GM21717 (cell line): ENCODE results near the gene CHAD.
"Not testable (repeated sequence)": the region's sequence is repeated elsewhere in the genome, so short reads cannot be mapped to it uniquely, and the experiment has no call there.

Experiments
- ATAC-seq: cut with Tn5 transposase; IDR thresholded peaks from one replicate; pipeline ENCODE4 v1.9.1; 2021; ENCODE audit warnings: mild to moderate bottlenecking, moderate library complexity; ENCODE audit not compliant: unreplicated experiment

Gene CHAD

DNA sequence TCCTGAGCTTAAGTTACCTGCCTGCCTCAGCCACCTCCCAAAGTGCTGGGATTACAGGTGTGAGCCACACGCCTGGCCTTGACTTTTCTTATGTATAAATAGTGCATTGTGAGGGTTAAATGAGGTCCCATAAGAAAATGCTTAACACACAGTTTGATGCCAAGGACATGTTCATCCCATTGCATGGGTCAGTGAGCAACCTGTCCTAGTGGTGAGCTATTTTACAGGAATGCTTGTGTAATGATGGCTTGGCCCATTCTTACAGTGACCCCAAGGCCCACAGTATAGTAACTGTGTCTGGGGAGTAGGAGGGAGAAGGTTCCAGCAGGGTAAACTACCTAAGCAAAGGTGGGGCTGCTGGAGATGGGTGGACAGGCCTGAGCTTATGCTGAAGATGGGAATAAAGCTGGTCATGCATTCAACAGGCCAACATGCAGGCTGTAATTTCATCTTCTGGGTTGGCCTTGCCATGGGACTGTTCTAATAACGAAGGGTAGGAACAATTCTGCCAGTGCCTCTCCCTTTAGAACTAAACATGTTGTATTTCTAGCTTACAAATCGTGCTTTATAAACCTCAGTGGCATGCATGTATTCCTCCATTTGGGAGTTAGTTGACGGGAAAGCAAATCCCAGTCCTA is 36.4 kb downstream of the CHAD start:
- no peak for ATAC-seq

GRCh38 chr17:50430821-50431618 is 37.7 kb downstream of the CHAD start:
- no peak for ATAC-seq

GRCh38 chr17:50429793-50430192 is 38.9 kb downstream of the CHAD start:
- ATAC-seq, result no peak

DNA sequence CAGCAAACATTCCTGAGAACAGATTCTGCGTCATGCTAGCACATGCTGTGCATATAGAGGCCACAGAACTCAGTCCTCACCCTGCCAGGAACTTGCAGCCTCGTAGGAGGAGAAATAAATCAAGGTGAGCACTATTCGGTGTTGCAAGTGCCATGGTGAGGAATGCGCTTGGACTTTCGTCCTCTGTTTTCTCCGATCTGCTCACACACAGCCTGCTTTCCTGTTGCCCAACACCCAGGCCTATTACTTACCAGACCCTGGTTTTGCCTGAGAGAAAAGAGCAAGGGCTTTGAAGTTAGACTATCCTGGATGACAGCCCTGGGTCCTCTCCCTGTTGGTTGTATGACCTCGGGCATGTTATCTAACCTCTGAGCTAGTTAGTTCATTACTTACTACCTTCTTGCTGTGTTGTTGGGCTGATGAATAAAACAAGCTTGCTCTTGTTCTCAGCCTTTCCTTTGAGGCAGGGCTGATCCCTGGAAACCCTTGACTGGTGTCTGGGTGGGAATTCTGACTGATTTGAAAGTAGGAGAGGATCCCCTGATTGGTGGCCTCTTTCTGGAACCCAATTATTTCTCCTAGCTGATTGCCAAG is 39.8 kb downstream of the CHAD start:
- no peak for ATAC-seq

- ATAC-seq, result not testable (repeated sequence)
Observed at GRCh38 chr17:50428126-50428525, 40.6 kb downstream of the CHAD start.

DNA sequence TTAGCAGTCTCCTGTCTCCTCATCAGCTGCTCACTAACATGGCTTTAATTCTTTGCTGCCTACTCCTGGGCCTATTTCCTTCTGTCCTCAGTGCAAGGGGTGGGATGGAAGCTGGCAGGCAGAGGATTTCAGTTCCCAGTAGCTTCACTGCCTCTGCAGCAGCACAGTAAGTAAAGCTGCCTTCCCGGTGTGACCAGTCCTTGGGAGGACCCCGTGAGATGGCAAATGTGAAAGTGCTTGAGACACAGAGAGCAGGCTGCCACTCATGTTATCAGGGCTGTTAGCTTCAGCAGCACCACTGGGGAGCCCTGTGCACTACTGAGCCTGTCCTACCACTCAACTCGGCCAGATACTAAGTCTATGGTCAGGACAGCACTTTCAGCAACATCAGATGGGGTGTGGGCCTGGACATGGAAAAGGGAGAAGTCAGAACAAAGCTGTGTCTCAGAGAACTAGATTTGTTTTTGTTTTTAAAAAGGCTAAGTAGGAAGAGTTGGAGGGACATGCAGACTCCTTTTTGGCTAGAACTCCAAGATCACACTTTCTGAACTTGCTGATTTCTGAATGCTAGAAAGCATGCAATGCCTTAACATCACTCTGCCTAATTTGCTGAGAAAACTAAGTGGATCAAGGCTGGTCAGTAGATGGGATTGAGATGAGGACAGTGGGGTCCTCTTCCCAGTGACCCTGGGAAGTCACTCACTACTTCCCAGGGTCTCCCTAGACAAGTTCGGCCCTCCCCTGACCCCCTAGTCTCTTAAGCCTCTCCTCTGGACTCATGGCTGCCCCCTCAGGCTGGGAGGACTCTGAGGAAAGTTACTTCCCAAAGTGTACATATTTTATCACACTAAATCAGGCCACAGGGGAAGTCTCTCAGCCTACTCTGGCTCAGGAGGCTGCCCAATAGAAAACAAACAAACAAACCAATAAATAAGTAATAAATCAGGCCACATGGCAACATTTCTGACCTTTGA is 41.6 kb downstream of the CHAD start:
- ATAC-seq, result peak; percentile 31

DNA sequence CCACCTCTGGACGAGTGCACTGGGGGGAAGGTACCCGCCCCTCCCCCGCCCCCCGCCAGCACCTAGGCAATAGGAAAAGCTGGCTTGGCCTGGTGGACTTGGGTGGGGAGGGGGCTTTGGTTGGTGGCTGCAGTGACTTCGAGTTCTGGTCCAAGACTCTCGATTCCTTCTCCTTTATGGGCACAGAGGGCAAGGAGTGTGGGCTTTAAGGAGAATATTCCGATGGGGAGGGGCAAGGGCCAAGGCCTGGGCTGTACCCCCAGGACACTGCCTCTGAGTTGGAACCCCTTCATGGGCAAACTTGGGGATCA is 42.3 kb downstream of the CHAD start:
- no peak for ATAC-seq

DNA sequence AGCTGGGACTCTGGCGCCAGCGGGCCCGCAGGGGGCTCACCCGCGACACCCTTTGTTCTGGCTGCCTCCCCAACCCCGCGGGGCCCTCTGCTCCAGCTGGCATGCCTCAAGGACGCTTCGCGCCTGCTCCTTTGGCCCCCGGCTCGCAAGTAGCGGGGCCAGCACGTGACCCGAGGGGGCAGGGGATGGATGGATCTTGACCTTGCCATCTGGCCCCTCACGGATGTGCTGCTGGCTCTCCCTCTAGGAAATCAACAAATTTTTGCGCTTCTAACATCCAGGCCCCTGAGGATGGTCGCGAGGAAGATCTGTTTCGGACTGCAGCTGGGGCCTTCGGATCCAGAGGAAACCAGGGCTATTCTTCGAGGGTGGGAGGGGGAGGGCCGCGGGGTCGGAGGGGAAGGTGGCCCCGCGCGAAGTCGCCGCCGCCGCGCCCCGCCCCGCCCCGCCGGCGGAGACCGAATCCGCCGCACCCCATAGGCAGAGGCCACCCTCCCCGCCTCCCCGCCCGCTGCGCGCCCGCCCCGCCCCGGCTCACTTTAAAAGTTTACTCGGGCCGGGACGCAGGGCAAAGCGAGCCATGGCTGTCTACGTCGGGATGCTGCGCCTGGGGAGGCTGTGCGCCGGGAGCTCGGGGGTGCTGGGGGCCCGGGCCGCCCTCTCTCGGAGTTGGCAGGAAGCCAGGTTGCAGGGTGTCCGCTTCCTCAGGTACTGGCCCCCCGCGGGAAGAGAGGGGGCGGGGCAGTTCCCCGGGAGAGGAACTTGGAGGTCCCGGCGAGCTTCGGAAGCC is 42.8 kb downstream of the CHAD start, which contains the start of gene ACSF2:
ACSF2 (plus strand) TSS at position 537 of the 790 bp plus-strand sequence; CDS start at position 581, 44 bp downstream.
- peak; percentile 61 for ATAC-seq

GRCh38 chr17:50424996-50425681 is 43.5 kb downstream of the CHAD start:
- no peak for ATAC-seq

DNA sequence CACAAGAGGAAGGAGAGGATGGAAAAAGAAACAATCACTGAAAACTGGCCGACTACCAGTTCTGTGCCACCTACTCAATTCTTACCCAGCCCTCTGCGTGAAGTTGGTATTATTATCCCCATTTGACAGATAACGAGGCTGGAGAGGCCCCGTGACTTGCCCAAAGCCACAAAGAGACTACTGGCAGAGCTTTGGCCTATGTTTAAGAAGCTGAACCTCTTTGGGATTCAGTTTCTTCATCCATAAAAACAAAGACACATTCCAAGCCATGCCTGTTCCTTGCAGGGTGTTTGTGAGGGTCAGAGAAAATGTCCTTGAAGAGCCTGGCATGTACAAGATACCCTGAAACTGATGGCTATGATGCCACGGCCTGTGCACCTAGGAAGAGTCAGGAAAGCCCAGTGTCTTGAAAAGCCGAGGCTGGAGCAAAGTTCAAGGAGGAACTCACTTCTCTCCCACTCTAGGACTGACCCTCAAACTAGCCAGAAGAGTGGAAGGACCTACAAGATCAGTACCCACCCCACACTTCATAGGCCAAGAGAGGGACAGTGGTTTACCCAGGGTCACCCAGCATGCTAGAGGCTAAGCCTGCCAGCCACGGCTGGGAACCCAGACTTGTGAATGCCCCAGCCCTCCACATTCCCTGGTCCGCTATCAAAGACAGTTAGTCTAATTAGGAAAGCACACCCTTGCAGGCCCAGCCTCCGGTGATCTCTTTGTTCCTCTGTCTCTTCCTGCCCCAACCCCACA is 44.3 kb downstream of the CHAD start:
- ATAC-seq, result no peak

- ATAC-seq, result no peak
Observed at GRCh38 chr17:50423553-50424159, 45.0 kb downstream of the CHAD start.

DNA sequence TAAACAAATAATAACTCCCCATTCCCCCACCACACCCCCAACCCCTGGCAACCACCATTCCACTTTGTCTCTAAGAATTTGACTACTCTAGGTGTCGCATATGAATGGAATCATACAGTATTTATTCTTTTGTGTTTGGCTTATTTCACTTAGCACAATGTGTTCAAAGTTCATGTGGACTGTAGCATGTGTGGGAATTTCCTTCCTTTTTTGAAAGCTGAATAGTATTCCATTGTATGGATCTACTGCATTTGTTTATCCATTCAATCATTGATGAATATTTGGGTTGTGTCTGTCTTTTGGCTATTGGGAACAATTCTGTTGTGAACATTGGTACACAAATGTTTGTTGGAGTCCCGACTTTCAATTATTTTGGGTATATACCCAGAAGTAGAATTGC is 45.9 kb downstream of the CHAD start:
- ATAC-seq, result no peak

DNA sequence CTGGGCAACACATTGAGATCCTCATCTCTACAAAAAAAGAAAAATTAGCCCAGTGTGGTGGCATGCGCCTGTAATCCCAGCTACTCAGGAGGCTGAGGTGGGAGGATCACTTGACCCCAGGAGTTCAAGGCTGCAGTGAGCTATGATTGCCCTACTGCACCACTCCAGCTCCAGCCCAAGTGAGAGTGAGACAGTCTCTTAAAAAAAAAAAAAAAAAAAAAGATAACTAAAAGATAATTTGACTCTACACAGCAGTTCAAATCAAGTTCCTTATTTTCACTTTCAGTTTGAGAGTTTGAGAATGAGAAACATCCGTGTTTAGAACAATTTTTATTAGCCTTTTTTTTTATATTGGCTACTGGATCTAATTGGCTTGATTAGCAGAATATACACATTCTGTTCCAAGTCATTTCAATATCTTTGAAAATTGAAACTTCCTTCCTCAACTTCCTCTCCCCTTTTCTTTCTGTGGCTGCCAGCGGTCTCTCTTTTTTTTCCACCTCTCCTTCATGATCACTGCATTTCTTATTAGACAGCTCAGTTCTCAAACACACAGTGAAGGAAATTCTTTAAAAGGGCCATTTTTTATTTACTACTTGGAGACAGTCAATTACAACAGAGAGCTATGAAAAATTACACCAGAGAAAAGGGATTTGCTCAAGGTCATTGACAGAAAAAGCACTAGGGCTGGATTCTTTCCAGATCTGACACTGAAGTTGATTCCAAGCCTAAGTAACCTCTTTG is 47.2 kb downstream of the CHAD start:
- ATAC-seq, result no peak

DNA sequence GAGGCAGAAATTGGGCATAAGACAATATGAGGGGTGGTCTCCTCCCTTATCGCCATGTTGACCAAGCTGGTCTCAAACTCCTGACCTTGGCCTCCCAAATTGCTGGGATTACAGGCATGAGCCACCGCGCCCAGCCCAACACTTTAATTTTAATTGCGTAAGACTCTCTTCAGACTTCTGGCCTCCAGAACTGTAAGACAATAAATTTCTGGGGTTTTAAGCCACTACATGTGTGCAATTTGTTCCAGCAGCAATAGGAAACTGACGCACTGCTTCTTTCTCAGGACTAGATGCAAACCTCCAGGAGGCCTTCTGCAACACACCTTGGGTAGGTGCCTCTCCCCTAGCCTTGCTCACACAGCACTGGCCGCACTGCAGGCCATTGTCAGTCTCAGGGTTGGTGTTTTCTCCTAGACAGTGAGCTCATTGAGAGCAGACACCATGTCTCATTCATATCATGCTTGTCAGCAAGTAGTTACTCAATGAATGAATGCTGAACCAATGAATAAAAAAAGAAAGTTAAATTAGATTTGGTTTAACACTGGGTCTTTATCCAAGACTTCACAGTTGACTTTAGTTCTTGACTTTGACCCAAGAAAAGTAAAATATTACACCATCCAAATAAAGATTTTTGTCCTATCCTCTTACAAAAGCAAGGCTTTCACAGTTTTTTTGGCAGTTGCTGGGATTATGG is 48.1 kb downstream of the CHAD start:
- ATAC-seq, result no peak

GRCh38 chr17:50419577-50419976 is 49.1 kb downstream of the CHAD start:
- not testable (repeated sequence) for ATAC-seq

- ATAC-seq, result no peak
Observed at GRCh38 chr17:50414808-50415207, 53.9 kb downstream of the CHAD start.
